ENCODE measurements around the gene UBE2S. TPM values are rescaled to one million over a fixed set of nuclear protein-coding genes. Genes with fewer than 3 reads are reported as not detected.
A peak's percentile ranks its signal among the peaks of the same experiment; 100 is the strongest.

The UBE2S gene
- total RNA-seq, 2 experiments from 2014 or later: 50.9 to 62.9 TPM

- no peaks in the 10 kb centered on the region for H3K27me3 Mint-ChIP-seq
- CTCF ChIA-PET: interaction anchor here (0.8 to 2.7 kb wide), 3 partner anchors 81 to 222 kb away, joined by 3 to 31 read pairs (median 4); no protein-coding TSS in a partner anchor
- POLR2A ChIA-PET: interaction anchor here (0.6 to 5.4 kb wide), 9 partner anchors 9 to 248 kb away, joined by 3 to 45 read pairs (median 3); partner anchors contain the start of genes KMT5C, PPP6R1, UBE2S and ZNF628
- H3K4me3 Mint-ChIP-seq: peak overlapping the region; percentile 87
- Histone ChIP-seq H3K9me3 (ENCODE audit: control insufficient read depth in 1 of 2, insufficient read depth in 1 of 2, low read length in 2 of 2) (no peaks in the 10 kb centered on the region), H3K4me1 (ENCODE audit: insufficient read depth, low read length) (peaks cover 41% of the 10 kb centered on the region), H3K4me3 (ENCODE audit: low read length) (no peak overlapping the region), H3K27me3 (ENCODE audit: control insufficient read depth in 1 of 2, insufficient read depth in 2 of 2, low read length in 2 of 2) (no peaks in the 10 kb centered on the region), H3K27ac (ENCODE audit: low read depth in 1 of 2, low read length in 2 of 2) (no peak overlapping the region), H3K36me3 (ENCODE audit: insufficient read depth, low read length) (peaks cover 9% of the 10 kb centered on the region)
- peaks cover 24% of the 10 kb centered on the region for H3K36me3 Mint-ChIP-seq (ENCODE audit: low read depth)
- ATAC-seq (ENCODE audit: poor library complexity) (no peak), DNase-seq (no peak)
- H3K27ac Mint-ChIP-seq: peak overlapping the region; percentile 75
- TF ChIP-seq CTCF (IDR thresholded peaks at IDR 0.05): no peak
- H3K9me3 Mint-ChIP-seq: no peaks in the 10 kb centered on the region
- H3K4me1 Mint-ChIP-seq (ENCODE audit: low read depth): peaks cover 51% of the 10 kb centered on the region
- intact Hi-C loops (cut with DNase I, micrococcal nuclease): loop anchor here in 1 of 2 experiments (1.0 to 2.0 kb wide), 2 partner anchors 80 to 241 kb away; no protein-coding TSS in a partner anchor
These were observed 25.0 kb downstream of the UBE2S start for GRCh38 chr19:55382522-55383054.

GRCh38 chr19:55382013-55382412 is 25.6 kb downstream of the UBE2S start:
- no peak for TF ChIP-seq CTCF (IDR thresholded peaks at IDR 0.05)
- H3K27ac Mint-ChIP-seq: peak overlapping the region; percentile 75
- Histone ChIP-seq H3K36me3 (ENCODE audit: insufficient read depth, low read length) (peaks cover 4% of the 10 kb centered on the region), H3K27me3 (ENCODE audit: control insufficient read depth in 1 of 2, insufficient read depth in 2 of 2, low read length in 2 of 2) (no peaks in the 10 kb centered on the region), H3K27ac (ENCODE audit: low read depth in 1 of 2, low read length in 2 of 2) (no peak overlapping the region), H3K4me1 (ENCODE audit: insufficient read depth, low read length) (peaks cover 36% of the 10 kb centered on the region), H3K9me3 (ENCODE audit: control insufficient read depth in 1 of 2, insufficient read depth in 1 of 2, low read length in 2 of 2) (no peaks in the 10 kb centered on the region), H3K4me3 (ENCODE audit: low read length) (no peak overlapping the region)
- POLR2A ChIA-PET: interaction anchor here (3.4 kb wide), 1 partner anchor 43 kb away, joined by 29 read pairs; the partner anchor contains the start of gene KMT5C
- DNase-seq: no peak
- peaks cover 45% of the 10 kb centered on the region for H3K4me1 Mint-ChIP-seq (ENCODE audit: low read depth)
- no peak for ATAC-seq (ENCODE audit: poor library complexity)
- peaks cover 19% of the 10 kb centered on the region for H3K36me3 Mint-ChIP-seq (ENCODE audit: low read depth)
- H3K4me3 Mint-ChIP-seq: peak overlapping the region; percentile 77
- no peaks in the 10 kb centered on the region for H3K9me3 Mint-ChIP-seq
- H3K27me3 Mint-ChIP-seq: no peaks in the 10 kb centered on the region
- intact Hi-C loops (cut with DNase I, micrococcal nuclease): loop anchor here in 1 of 2 experiments (2.0 kb wide), 1 partner anchor 79 kb away; no protein-coding TSS in a partner anchor
- CTCF ChIA-PET: interaction anchor here (0.8 kb wide), 1 partner anchor 122 kb away, joined by 3 read pairs; no protein-coding TSS in a partner anchor

DNA sequence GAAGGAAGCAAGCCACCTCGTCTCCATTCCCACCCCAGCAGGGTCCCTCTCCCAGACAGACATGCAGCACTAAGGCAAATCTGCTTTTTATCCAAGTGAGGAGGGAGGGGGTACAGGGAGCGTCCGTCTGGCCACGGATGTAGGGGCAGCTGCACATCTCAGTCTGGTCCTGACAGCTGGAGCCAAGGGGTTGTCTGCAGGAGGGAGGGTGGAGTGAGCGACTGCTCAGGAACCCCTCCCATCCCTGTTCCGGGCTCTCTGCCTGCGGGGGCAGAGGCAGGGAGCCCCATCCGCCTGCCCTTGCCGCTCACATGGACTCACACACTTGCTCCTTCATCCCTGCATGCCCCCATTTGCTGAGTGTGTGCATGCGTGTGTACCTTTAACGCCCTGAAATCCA is 28.4 kb downstream of the UBE2S start:
- no peak for TF ChIP-seq CTCF (IDR thresholded peaks at IDR 0.05)
- CTCF ChIA-PET: no interaction called here
- Histone ChIP-seq H3K4me3 (ENCODE audit: low read length) (no peak overlapping the region), H3K9me3 (ENCODE audit: control insufficient read depth in 1 of 2, insufficient read depth in 1 of 2, low read length in 2 of 2) (peaks cover 0 to under 1% of the 10 kb centered on the region in 2 experiments), H3K4me1 (ENCODE audit: insufficient read depth, low read length) (peaks cover 13% of the 10 kb centered on the region), H3K36me3 (ENCODE audit: insufficient read depth, low read length) (no peaks in the 10 kb centered on the region), H3K27me3 (ENCODE audit: control insufficient read depth in 1 of 2, insufficient read depth in 2 of 2, low read length in 2 of 2) (peaks cover 9 to 20% of the 10 kb centered on the region in 2 experiments), H3K27ac (ENCODE audit: low read depth in 1 of 2, low read length in 2 of 2) (no peak overlapping the region)
- intact Hi-C loops (cut with DNase I, micrococcal nuclease): no loop called here
- Mint-ChIP-seq H3K9me3 (no peaks in the 10 kb centered on the region), H3K27me3 (peaks cover 4% of the 10 kb centered on the region), H3K36me3 (ENCODE audit: low read depth) (no peaks in the 10 kb centered on the region), H3K4me1 (ENCODE audit: low read depth) (peaks cover 18% of the 10 kb centered on the region), H3K4me3 (no peak overlapping the region), H3K27ac (no peak overlapping the region)
- POLR2A ChIA-PET: no interaction called here
- ATAC-seq (ENCODE audit: poor library complexity) (no peak), DNase-seq (no peak)

Data from CD4-positive, alpha-beta T cell (primary cell).